ENCODE data around the gene SLC38A7. TPM values are rescaled to one million over a fixed set of nuclear protein-coding genes. Genes with fewer than 3 reads are reported as not detected.

The SLC38A7 gene
- total RNA-seq, 2 experiments from 2014 or later, result 5.5 to 12.0 TPM

- no TSS peak for BruUV-seq (replicated peaks)
- no peaks in the 10 kb centered on the region for H4K20me1 ChIP-seq (ENCODE audit: insufficient read depth, low read length)
- no peak overlapping the region for H3K4me3 ChIP-seq (ENCODE audit: low read depth, low read length, poor library complexity, severe bottlenecking)
- CTCF ChIA-PET (ENCODE audit: unreplicated experiment), result no interaction called here
- no peak for DNase-seq (ENCODE audit: low spot score)
- H3K9me2 ChIP-seq (ENCODE audit: insufficient read depth, low read length), result no peaks in the 10 kb centered on the region
- POLR2A ChIA-PET, result interaction anchor here (0.5 to 1.7 kb wide), 5 partner anchors 22 to 326 kb away, joined by 3 to 5 read pairs (median 4); no protein-coding TSS in a partner anchor
- TF ChIP-seq CTCF (conservative IDR thresholded peaks at IDR 0.05; ENCODE audit: low read length), result no peak
- TF ChIP-seq EZH2phosphoT487 (IDR thresholded peaks at IDR 0.05; ENCODE audit: borderline replicate concordance, low read depth, low read length), result no peak
- H3K9me3 ChIP-seq (ENCODE audit: low read length), result no peaks in the 10 kb centered on the region
- no peaks in the 10 kb centered on the region for H3K36me3 ChIP-seq (ENCODE audit: insufficient read depth, low read length)
- H3K4me1 ChIP-seq (ENCODE audit: insufficient read depth, low read length, poor library complexity, severe bottlenecking), result no peaks in the 10 kb centered on the region
- no peak overlapping the region for H3K4me2 ChIP-seq (ENCODE audit: low read length)
- H3K79me2 ChIP-seq (ENCODE audit: insufficient read depth, low read depth, low read length), result no peaks in the 10 kb centered on the region
- intact Hi-C loops (cut with micrococcal nuclease; ENCODE audit: unreplicated experiment), result no loop called here
- no peak overlapping the region for H3K27ac ChIP-seq (ENCODE audit: low read depth, low read length, poor library complexity, severe bottlenecking)
- no peak overlapping the region for H2AFZ ChIP-seq (ENCODE audit: low read length)
Observed at GRCh38 chr16:58658796-58659211, 25.8 kb downstream of the SLC38A7 start.

GRCh38 chr16:58656899-58657298 lies 27.7 kb downstream of the SLC38A7 start:
- no peak overlapping the region for H2AFZ ChIP-seq (ENCODE audit: low read length)
- no peak for TF ChIP-seq CTCF (conservative IDR thresholded peaks at IDR 0.05; ENCODE audit: low read length)
- TF ChIP-seq EZH2phosphoT487 (IDR thresholded peaks at IDR 0.05; ENCODE audit: borderline replicate concordance, low read depth, low read length), result no peak
- H3K9me3 ChIP-seq (ENCODE audit: low read length), result no peaks in the 10 kb centered on the region
- CTCF ChIA-PET (ENCODE audit: unreplicated experiment), result interaction anchor here (1.3 kb wide), 1 partner anchor 99 kb away, joined by 3 read pairs; no protein-coding TSS in a partner anchor
- intact Hi-C loops (cut with micrococcal nuclease; ENCODE audit: unreplicated experiment), result no loop called here
- no peaks in the 10 kb centered on the region for H3K36me3 ChIP-seq (ENCODE audit: insufficient read depth, low read length)
- H3K79me2 ChIP-seq (ENCODE audit: insufficient read depth, low read depth, low read length), result no peaks in the 10 kb centered on the region
- no peak overlapping the region for H3K4me2 ChIP-seq (ENCODE audit: low read length)
- no TSS peak for BruUV-seq (replicated peaks)
- H3K9me2 ChIP-seq (ENCODE audit: insufficient read depth, low read length), result no peaks in the 10 kb centered on the region
- no peak for DNase-seq (ENCODE audit: low spot score)
- H3K4me1 ChIP-seq (ENCODE audit: insufficient read depth, low read length, poor library complexity, severe bottlenecking), result no peaks in the 10 kb centered on the region
- no peak overlapping the region for H3K27ac ChIP-seq (ENCODE audit: low read depth, low read length, poor library complexity, severe bottlenecking)
- no peak overlapping the region for H3K4me3 ChIP-seq (ENCODE audit: low read depth, low read length, poor library complexity, severe bottlenecking)
- POLR2A ChIA-PET, result interaction anchor here (0.7 kb wide), 1 partner anchor 142 kb away, joined by 5 read pairs; no protein-coding TSS in a partner anchor
- H4K20me1 ChIP-seq (ENCODE audit: insufficient read depth, low read length), result no peaks in the 10 kb centered on the region

- no peak for TF ChIP-seq EZH2phosphoT487 (IDR thresholded peaks at IDR 0.05; ENCODE audit: borderline replicate concordance, low read depth, low read length)
- no peak for TF ChIP-seq CTCF (conservative IDR thresholded peaks at IDR 0.05; ENCODE audit: low read length)
- H3K9me3 ChIP-seq (ENCODE audit: low read length), result no peaks in the 10 kb centered on the region
- H3K79me2 ChIP-seq (ENCODE audit: insufficient read depth, low read depth, low read length), result no peaks in the 10 kb centered on the region
- no peaks in the 10 kb centered on the region for H3K9me2 ChIP-seq (ENCODE audit: insufficient read depth, low read length)
- H3K4me2 ChIP-seq (ENCODE audit: low read length), result no peak overlapping the region
- H3K36me3 ChIP-seq (ENCODE audit: insufficient read depth, low read length), result no peaks in the 10 kb centered on the region
- POLR2A ChIA-PET, result no interaction called here
- no peak overlapping the region for H2AFZ ChIP-seq (ENCODE audit: low read length)
- H3K4me1 ChIP-seq (ENCODE audit: insufficient read depth, low read length, poor library complexity, severe bottlenecking), result peaks cover 9% of the 10 kb centered on the region
- no peak for DNase-seq (ENCODE audit: low spot score)
- CTCF ChIA-PET (ENCODE audit: unreplicated experiment), result no interaction called here
- no TSS peak for BruUV-seq (replicated peaks)
- H3K4me3 ChIP-seq (ENCODE audit: low read depth, low read length, poor library complexity, severe bottlenecking), result no peak overlapping the region
- intact Hi-C loops (cut with micrococcal nuclease; ENCODE audit: unreplicated experiment), result no loop called here
- H3K27ac ChIP-seq (ENCODE audit: low read depth, low read length, poor library complexity, severe bottlenecking), result no peak overlapping the region
- H4K20me1 ChIP-seq (ENCODE audit: insufficient read depth, low read length), result no peaks in the 10 kb centered on the region
Observed at GRCh38 chr16:58655215-58655596, 29.4 kb downstream of the SLC38A7 start.
